GM21390 (cell line): ENCODE measurements around the gene LAMC2.

Experiments used
- ATAC-seq: cut with Tn5 transposase; IDR thresholded peaks from one replicate; pipeline ENCODE4 v1.9.1; 2021; ENCODE audit not compliant: unreplicated experiment

The LAMC2 gene

DNA sequence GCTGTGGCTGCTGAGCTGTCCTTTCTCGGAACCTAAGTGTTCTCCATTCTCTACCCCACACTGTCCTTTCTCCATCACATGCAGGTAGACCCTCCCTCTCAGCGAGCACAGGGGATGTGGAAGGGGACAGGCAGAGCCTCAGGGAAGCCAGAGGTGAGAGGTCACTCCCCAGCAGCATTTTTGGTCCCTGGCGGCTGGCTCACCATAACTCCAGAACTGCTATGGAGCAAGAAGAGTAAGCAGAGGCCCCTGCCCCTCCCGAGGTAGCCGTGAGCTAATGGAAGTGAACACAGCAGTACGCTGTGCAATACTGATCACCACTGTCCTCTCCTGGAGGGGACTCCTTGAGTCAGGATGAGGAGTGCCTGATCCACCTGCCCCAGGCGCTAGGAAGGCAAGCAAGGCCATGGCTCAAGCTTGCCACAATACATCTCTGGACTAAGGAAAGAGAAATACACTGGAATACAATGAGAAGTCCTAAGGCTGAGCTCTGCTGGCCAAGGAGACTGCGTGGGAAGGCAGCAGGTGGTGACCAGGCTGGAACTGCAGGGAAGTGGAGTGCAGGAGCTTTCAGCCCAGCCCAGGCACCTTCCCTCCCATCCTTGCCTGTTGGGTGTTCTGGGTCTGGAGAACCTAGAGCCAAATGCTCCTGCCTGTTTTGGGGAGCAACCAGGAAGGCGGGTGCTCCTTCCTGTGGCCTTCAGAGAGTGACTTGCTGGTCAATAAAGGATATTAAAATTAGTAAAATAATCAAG is 96.2 kb downstream of the LAMC2 start:
- no peak for ATAC-seq

- ATAC-seq, result no peak
Measured at GRCh38 chr1:183283286-183283685, 97.2 kb downstream of the LAMC2 start.

- ATAC-seq, result no peak
Measured at GRCh38 chr1:183284086-183284485, 98.0 kb downstream of the LAMC2 start.

- no peak for ATAC-seq
Measured at GRCh38 chr1:183285256-183285655, 99.2 kb downstream of the LAMC2 start.

- no peak for ATAC-seq
Measured at GRCh38 chr1:183285746-183286145, 99.7 kb downstream of the LAMC2 start.

GRCh38 chr1:183287191-183287675 is 101.2 kb downstream of the LAMC2 start:
- ATAC-seq, result no peak

DNA sequence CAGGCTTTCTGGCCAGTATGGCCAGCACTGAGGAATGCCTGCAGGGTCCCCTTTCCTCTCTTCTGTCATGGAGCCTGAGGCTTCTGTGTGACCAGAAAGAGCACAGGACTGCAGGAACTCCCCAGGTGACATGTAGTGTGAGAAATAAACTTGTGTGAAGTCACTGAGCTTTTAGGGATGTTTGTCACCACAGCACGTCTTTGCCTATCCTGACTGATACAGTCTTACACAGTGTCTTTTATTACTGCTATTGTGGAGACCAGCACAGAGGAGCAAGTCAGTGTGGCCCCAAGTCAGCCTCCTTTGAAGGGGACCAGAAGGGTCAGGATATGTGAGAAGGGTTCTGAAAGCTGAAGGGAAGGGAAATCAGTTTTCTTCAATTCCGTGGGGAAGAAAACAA is 102.5 kb downstream of the LAMC2 start:
- no peak for ATAC-seq

DNA sequence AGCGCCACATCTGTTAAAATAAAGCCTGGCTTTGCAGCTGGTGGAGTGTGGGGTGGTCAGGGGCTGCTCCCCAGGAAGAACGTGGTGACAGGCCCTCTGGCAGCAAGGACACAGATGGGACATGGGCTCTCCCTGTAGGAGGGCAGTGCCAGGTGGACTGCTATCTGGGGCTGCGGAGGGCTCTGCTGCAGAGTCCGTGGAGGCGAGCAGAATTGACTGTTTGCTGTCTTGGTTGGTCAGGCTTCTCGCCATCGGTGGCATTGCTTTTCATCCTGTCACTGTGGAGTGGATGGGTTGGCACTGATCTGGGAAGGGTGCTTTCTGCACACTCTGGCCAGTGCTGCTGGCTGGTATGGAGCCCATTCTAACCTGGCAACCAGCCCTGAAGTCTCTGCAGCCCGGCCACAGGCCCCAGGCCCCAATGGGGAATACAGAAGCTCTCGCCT is 103.0 kb downstream of the LAMC2 start:
- ATAC-seq, result no peak

- ATAC-seq, result no peak
Measured at GRCh38 chr1:183290628-183291027, 104.6 kb downstream of the LAMC2 start.

DNA sequence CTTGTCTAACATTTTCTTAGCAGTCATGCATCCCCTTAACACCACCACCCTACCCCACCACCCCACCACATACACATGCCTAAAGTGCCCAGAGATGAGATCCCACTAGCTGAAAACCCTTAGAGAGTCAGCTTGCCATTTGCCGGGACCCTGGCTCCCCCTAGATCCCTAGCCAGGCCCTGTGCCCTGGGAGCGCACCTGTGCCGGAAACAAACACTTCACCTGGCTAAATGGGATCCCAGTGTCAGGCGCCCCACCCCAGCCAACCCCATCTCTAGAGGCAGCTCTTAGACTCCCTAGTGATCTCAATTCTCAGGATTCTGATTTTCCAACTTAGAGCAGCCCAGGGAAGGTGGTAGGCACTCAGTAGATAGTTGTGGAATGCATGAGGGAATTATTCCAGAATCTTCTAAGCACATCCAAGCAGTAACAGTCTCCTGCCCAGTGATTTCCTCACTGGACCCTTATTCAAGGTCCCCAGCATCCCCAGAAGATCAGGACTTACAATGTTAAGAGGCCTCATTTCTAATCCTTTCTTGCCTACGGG is 105.2 kb downstream of the LAMC2 start:
- ATAC-seq, result no peak

- ATAC-seq, result no peak
Measured at GRCh38 chr1:183291802-183292514, 105.9 kb downstream of the LAMC2 start.

DNA sequence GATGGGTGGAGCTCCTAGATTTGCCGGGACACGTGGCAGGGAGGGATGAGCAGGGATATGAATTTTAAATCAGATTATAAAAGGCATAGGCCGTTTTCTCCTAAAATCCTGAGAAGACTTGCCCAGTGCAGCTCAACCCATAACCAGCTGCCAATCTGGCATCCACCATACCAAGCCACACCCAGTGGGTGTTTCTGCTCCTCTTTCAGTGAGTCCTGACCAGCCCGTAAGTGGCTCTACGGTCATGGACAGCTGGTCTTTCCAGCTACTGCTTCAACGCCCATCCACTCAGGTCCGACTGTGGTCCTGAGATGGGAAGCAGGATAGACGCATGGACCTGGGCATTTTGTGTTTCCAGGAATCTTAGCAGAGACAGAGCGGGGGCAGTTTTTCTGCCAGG is 107.2 kb downstream of the LAMC2 start:
- no peak for ATAC-seq

- no peak for ATAC-seq
Measured at GRCh38 chr1:183293876-183294275, 107.8 kb downstream of the LAMC2 start.
